HG02610 (cell line): ENCODE data around the gene GDA.
"Not testable (repeated sequence)": the region's sequence is repeated elsewhere in the genome, so short reads cannot be mapped to it uniquely, and the experiment has no call there.

Experiments used
- ATAC-seq: cut with Tn5 transposase; IDR thresholded peaks from one replicate; pipeline ENCODE4 v1.9.1; 2021; ENCODE audit warnings: mild to moderate bottlenecking, moderate library complexity; ENCODE audit not compliant: unreplicated experiment

Gene GDA

GRCh38 chr9:72204062-72204461 lies 54.8 kb downstream of the GDA start:
- ATAC-seq = no peak

- peak; percentile 50 for ATAC-seq
Observed at GRCh38 chr9:72205513-72205912, 56.3 kb downstream of the GDA start.

- ATAC-seq = peak; percentile 44
Observed at GRCh38 chr9:72207278-72207677, 58.0 kb downstream of the GDA start.

GRCh38 chr9:72210522-72210921 lies 61.3 kb downstream of the GDA start:
- no peak for ATAC-seq

- no peak for ATAC-seq
Observed at GRCh38 chr9:72211047-72211446, 61.8 kb downstream of the GDA start.

- ATAC-seq = no peak
Observed at GRCh38 chr9:72213906-72214305, 64.7 kb downstream of the GDA start.

GRCh38 chr9:72217306-72217842 lies 68.1 kb downstream of the GDA start:
- no peak for ATAC-seq

- ATAC-seq = no peak
Observed at GRCh38 chr9:72220589-72220988, 71.3 kb downstream of the GDA start.

- ATAC-seq = no peak
Observed at GRCh38 chr9:72226146-72226812, 77.0 kb downstream of the GDA start.

GRCh38 chr9:72228282-72228681 lies 79.0 kb downstream of the GDA start:
- no peak for ATAC-seq

- ATAC-seq = no peak
Observed at GRCh38 chr9:72232778-72233177, 83.5 kb downstream of the GDA start.

GRCh38 chr9:72247549-72247948 lies 98.3 kb downstream of the GDA start:
- ATAC-seq = no peak

GRCh38 chr9:72251589-72251988 lies 102.3 kb downstream of the GDA start:
- ATAC-seq = no peak

- ATAC-seq = no peak
Observed at GRCh38 chr9:72254901-72255545, 105.8 kb downstream of the GDA start.

- ATAC-seq = no peak
Observed at GRCh38 chr9:72255569-72255968, 106.3 kb downstream of the GDA start.

GRCh38 chr9:72256931-72257330 lies 107.7 kb downstream of the GDA start:
- no peak for ATAC-seq

GRCh38 chr9:72257814-72258213 lies 108.6 kb downstream of the GDA start:
- ATAC-seq = no peak

GRCh38 chr9:72262063-72262462 lies 112.8 kb downstream of the GDA start:
- no peak for ATAC-seq

- no peak for ATAC-seq
Observed at GRCh38 chr9:72263572-72263971, 114.3 kb downstream of the GDA start.

- ATAC-seq = no peak
Observed at GRCh38 chr9:72268961-72269360, 119.7 kb downstream of the GDA start.

- ATAC-seq = not testable (repeated sequence)
Observed at GRCh38 chr9:72270359-72270758, 121.1 kb downstream of the GDA start.
